Keratinocyte (primary cell): ENCODE measurements around the gene KHDC1L.

Source experiments
- EZH2 ChIP-seq: IDR thresholded peaks from one replicate; pipeline ENCODE4 v1.6.1; 2012; ENCODE audit warnings: inconsistent platforms, mild to moderate bottlenecking, low read length, moderate library complexity
- TF ChIP-seq, protein P1 (sequence below), 3 experiments: IDR thresholded peaks in 1 of 3; conservative IDR thresholded peaks in 1 of 3; optimal IDR thresholded peaks in 1 of 3; 2 replicates in 2 of 3; 3 replicates in 1 of 3; pipeline versions ENCODE3 to v1.5.1; 2011; ENCODE audit warnings: low read length in 3 of 3, mild to moderate bottlenecking in 3 of 3, moderate library complexity in 2 of 3, control low read depth in 1 of 3, inconsistent platforms in 1 of 3; ENCODE audit not compliant: insufficient read depth in 2 of 3; ENCODE audit errors: extremely low read depth in 1 of 3

DNA sequence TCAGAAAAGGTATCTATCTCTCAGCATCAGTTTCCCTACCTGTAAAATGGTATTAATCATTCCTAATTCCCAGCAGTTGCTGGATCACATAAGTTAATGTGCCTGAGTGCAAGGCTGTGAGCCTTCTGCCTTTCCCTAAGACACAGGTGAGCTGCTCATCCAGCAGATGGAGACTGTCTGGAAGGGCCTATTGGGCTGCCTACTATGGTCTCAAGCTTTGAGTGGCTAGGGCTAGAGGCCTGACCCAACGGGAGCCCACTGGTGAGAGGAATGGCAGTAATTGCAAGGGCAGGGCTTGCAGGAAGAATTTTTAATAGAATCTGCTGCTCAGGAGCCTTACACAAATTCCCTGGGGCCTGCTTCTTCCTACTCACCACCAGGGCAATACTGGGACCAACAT, 33.4 kb upstream of the KHDC1L start:
- TF ChIP-seq, protein P1, sequence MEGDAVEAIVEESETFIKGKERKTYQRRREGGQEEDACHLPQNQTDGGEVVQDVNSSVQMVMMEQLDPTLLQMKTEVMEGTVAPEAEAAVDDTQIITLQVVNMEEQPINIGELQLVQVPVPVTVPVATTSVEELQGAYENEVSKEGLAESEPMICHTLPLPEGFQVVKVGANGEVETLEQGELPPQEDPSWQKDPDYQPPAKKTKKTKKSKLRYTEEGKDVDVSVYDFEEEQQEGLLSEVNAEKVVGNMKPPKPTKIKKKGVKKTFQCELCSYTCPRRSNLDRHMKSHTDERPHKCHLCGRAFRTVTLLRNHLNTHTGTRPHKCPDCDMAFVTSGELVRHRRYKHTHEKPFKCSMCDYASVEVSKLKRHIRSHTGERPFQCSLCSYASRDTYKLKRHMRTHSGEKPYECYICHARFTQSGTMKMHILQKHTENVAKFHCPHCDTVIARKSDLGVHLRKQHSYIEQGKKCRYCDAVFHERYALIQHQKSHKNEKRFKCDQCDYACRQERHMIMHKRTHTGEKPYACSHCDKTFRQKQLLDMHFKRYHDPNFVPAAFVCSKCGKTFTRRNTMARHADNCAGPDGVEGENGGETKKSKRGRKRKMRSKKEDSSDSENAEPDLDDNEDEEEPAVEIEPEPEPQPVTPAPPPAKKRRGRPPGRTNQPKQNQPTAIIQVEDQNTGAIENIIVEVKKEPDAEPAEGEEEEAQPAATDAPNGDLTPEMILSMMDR (optimal IDR thresholded peaks at IDR 0.05 in 1 of 3, IDR thresholded peaks at IDR 0.05 in 1 of 3, conservative IDR thresholded peaks at IDR 0.05 in 1 of 3; ENCODE audit: extremely low read depth in 1 of 3, insufficient read depth in 2 of 3, low read length in 3 of 3): no peak
- no peak for TF ChIP-seq EZH2
